ENCODE results near the gene SULT1C4. TPM values are rescaled to one million over a fixed set of nuclear protein-coding genes. Genes with fewer than 3 reads are reported as not detected.

The SULT1C4 gene
- total RNA-seq: 0.16 TPM in 1 of 2 replicates, not detected in the other

GRCh38 chr2:108377815-108378630 is at the start of gene SULT1C4:
Gene SULT1C4 (plus strand): TSS chr2:108377954. CDS start chr2:108378338, 384 bp downstream.

Other genes with a start within 250 kb of the SULT1C4 start
- gene SULT1C3, start 138.0 kb upstream of the SULT1C4 start, total RNA-seq: not detected in 2 replicates
- under 0.01 and 1.1 TPM in 2 replicates for gene SULT1C2, start 89.1 kb upstream of the SULT1C4 start, total RNA-seq
- gene GCC2, start 71.3 kb downstream of the SULT1C4 start, total RNA-seq: 14.1 and 24.3 TPM in 2 replicates
- gene LIMS1, start 156.5 kb downstream of the SULT1C4 start, total RNA-seq: 53.1 and 98.4 TPM in 2 replicates

Measured in bronchial smooth muscle cell (primary cell).